ENCODE measurements around the gene ACAD11. TPM values are rescaled to one million over a fixed set of nuclear protein-coding genes. Genes with fewer than 3 reads are reported as not detected.

The ACAD11 gene
- total RNA-seq, 1 donor from 2014 or later: 45.2 TPM

GRCh38 chr3:132555306-132556035, 104.1 kb downstream of the ACAD11 start:
- no peaks in the 10 kb centered on the region for H3F3A ChIP-seq (ENCODE audit: low read depth)
- DNase-seq (ENCODE audit: low spot score): no peak
- no peaks in the 10 kb centered on the region for H3K9me3 Mint-ChIP-seq

GRCh38 chr3:132554437-132554836, 105.2 kb downstream of the ACAD11 start:
- no peak for DNase-seq (ENCODE audit: low spot score)
- no peaks in the 10 kb centered on the region for H3K36me3 ChIP-seq
- Mint-ChIP-seq H3K9me3 (no peaks in the 10 kb centered on the region), H3K27ac (no peak overlapping the region), H3K27me3 (ENCODE audit: insufficient read depth, low read depth) (no peaks in the 10 kb centered on the region), H3K4me3 (no peak overlapping the region), H3K4me1 (no peaks in the 10 kb centered on the region), H3K36me3 (peaks cover 3% of the 10 kb centered on the region)
- no peak overlapping the region for H3K27ac ChIP-seq
- no peak overlapping the region for H3K4me3 ChIP-seq
- no peaks in the 10 kb centered on the region for H3K27me3 ChIP-seq
- no peaks in the 10 kb centered on the region for H3K4me1 ChIP-seq
- no peak overlapping the region for H2AFZ ChIP-seq (replicated peaks)
- no peaks in the 10 kb centered on the region for H4K20me1 ChIP-seq (ENCODE audit: low read depth)
- no peaks in the 10 kb centered on the region for H3K79me2 ChIP-seq (ENCODE audit: low read depth)
- H3F3A ChIP-seq (ENCODE audit: low read depth): no peaks in the 10 kb centered on the region
- H3K9me3 ChIP-seq (ENCODE audit: low read depth): no peaks in the 10 kb centered on the region
- no peak overlapping the region for H3K4me2 ChIP-seq
- H3K9ac ChIP-seq: no peak overlapping the region
- TF ChIP-seq EZH2 (IDR thresholded peaks at IDR 0.05): no peak
- TF ChIP-seq EZH2phosphoT487 (IDR thresholded peaks at IDR 0.05): no peak
- no peak for TF ChIP-seq CTCF (IDR thresholded peaks at IDR 0.05)

More at GRCh38 chr3:132555306-132556035, 104.1 kb downstream of the ACAD11 start:
- H3K27me3 ChIP-seq: no peaks in the 10 kb centered on the region
- no peaks in the 10 kb centered on the region for H3K4me1 ChIP-seq
- Mint-ChIP-seq H3K27me3 (ENCODE audit: insufficient read depth, low read depth) (no peaks in the 10 kb centered on the region), H3K4me3 (no peak overlapping the region), H3K27ac (no peak overlapping the region), H3K36me3 (peaks cover 3% of the 10 kb centered on the region), H3K4me1 (no peaks in the 10 kb centered on the region)
- TF ChIP-seq CTCF (IDR thresholded peaks at IDR 0.05): no peak
- TF ChIP-seq EZH2 (IDR thresholded peaks at IDR 0.05): no peak
- no peak for TF ChIP-seq EZH2phosphoT487 (IDR thresholded peaks at IDR 0.05)
- no peaks in the 10 kb centered on the region for H3K79me2 ChIP-seq (ENCODE audit: low read depth)
- no peaks in the 10 kb centered on the region for H3K36me3 ChIP-seq
- no peak overlapping the region for H3K4me2 ChIP-seq
- no peak overlapping the region for H3K27ac ChIP-seq
- H3K9ac ChIP-seq: no peak overlapping the region
- no peaks in the 10 kb centered on the region for H3K9me3 ChIP-seq (ENCODE audit: low read depth)
- no peak overlapping the region for H3K4me3 ChIP-seq
- no peak overlapping the region for H2AFZ ChIP-seq (replicated peaks)
- no peaks in the 10 kb centered on the region for H4K20me1 ChIP-seq (ENCODE audit: low read depth)

GRCh38 chr3:132553826-132554225, 105.8 kb downstream of the ACAD11 start:
- H3K4me3 Mint-ChIP-seq: no peak overlapping the region
- Histone ChIP-seq H3K27ac (no peak overlapping the region), H3K27me3 (no peaks in the 10 kb centered on the region), H3F3A (ENCODE audit: low read depth) (no peaks in the 10 kb centered on the region), H3K79me2 (ENCODE audit: low read depth) (no peaks in the 10 kb centered on the region), H3K4me2 (no peak overlapping the region), H3K9me3 (ENCODE audit: low read depth) (no peaks in the 10 kb centered on the region), H3K4me3 (no peak overlapping the region), H3K9ac (no peak overlapping the region), H3K36me3 (no peaks in the 10 kb centered on the region), H4K20me1 (ENCODE audit: low read depth) (no peaks in the 10 kb centered on the region), H2AFZ (replicated peaks) (no peak overlapping the region), H3K4me1 (no peaks in the 10 kb centered on the region)
- no peak overlapping the region for H3K27ac Mint-ChIP-seq
- no peak for TF ChIP-seq EZH2 (IDR thresholded peaks at IDR 0.05)
- no peak for TF ChIP-seq EZH2phosphoT487 (IDR thresholded peaks at IDR 0.05)
- no peak for TF ChIP-seq CTCF (IDR thresholded peaks at IDR 0.05)
- no peaks in the 10 kb centered on the region for H3K9me3 Mint-ChIP-seq
- peaks cover 3% of the 10 kb centered on the region for H3K36me3 Mint-ChIP-seq
- no peaks in the 10 kb centered on the region for H3K27me3 Mint-ChIP-seq (ENCODE audit: insufficient read depth, low read depth)
- H3K4me1 Mint-ChIP-seq: no peaks in the 10 kb centered on the region
- DNase-seq (ENCODE audit: low spot score): no peak
